IPS-NIHi7 (cell line): ENCODE results near the gene LEMD1.

ENCODE experiments used
- DNase-seq: peaks from one replicate; pipeline ENCODE4 v3.0.0; 2012; ENCODE audit warnings: mixed read lengths; ENCODE audit errors: extremely low spot score

Gene LEMD1, protein sequence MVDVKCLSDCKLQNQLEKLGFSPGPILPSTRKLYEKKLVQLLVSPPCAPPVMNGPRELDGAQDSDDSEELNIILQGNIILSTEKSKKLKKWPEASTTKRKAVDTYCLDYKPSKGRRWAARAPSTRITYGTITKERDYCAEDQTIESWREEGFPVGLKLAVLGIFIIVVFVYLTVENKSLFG

DNA sequence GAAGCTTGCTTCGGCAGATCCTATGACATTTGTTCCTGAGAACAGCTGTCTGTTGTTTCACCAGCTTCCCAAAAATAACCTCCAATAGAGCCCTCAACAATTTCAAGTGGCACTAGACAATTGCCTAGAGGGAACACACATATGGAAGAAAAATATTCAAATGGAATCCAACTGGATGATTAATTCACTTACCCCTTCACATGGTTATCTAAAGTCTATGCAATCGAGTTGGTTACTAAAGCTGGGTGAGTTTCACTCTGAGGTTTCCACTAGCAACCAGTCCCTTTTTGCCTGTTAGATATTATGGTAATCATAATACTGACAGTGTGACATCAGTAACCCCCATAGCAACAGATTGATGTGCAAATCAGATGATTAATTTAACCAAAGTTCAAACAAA lies at the start of gene LEMD1:
Gene LEMD1, minus strand, starts transcription at position 259 of the 400 bp plus-strand sequence. CDS start 1,520 bp downstream, outside the sequence.
- DNase-seq = no peak

DNA sequence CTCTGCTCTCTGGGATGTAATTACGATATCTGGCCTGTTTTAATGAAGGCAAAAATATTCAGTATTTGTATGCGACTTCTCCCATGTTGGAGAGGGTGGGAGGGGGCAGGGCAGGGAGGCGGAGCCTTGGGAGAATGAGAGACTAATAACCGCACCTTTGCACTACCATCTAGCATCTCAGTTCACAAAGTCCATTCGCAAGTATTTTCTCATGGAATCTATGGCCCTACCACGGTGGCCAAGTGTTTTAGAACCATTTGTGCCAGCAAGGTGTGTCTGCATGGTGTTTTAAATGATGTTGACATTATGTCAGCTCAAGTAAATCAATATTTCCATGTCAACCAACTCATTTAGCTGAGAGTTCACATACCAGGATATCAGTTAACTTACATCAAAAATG lies 48.3 kb upstream of the LEMD1 start:
- no peak for DNase-seq

DNA sequence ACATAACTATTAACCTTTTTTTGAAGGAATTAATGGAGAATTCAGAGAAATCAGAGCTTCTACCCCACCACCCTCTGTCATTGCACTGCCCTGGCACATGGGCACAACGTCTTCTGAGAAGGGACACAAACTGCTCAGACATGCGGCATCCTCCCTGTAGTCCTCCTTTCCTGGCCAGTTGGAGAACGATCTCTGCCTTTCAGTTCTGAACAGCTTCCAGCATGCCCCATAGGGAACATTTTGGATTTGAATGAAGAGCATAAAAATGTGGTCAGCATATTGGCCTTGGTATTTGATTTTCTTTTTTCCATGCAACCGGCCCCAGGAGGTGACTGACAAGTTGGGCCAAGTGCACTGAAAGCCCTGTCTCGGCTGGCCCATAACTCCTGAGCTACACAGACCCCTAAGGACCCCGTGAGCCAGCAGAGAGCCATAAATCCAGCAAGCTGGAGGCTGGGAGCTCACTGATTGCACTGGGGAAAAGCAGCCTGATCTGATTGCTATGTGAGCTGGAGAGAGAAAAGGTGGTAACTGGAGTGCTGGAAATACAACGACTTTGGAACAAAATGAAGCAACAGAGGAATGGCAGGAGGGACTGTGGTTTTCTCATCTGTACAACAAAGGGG lies 44.9 kb upstream of the LEMD1 start:
- no peak for DNase-seq

DNA sequence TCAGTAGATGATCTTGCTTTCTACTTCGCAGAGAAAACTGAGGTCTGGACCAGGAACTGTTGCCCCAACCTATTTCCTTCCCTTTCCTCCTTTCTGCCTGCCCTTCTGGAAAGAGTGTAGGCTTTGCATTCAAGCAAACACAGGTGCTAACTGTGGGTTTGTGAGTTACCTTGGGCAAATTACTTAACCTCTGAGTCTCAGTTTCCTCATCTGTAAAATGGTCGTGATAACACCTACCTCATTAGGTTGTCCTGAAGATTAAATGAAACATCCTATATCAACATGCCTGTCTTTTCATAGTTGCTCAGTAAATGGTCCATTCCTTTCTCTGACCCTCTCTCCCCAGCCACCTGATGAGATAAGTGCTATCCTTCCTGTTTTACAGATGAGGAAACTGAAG lies 43.5 kb upstream of the LEMD1 start:
- no peak for DNase-seq

DNA sequence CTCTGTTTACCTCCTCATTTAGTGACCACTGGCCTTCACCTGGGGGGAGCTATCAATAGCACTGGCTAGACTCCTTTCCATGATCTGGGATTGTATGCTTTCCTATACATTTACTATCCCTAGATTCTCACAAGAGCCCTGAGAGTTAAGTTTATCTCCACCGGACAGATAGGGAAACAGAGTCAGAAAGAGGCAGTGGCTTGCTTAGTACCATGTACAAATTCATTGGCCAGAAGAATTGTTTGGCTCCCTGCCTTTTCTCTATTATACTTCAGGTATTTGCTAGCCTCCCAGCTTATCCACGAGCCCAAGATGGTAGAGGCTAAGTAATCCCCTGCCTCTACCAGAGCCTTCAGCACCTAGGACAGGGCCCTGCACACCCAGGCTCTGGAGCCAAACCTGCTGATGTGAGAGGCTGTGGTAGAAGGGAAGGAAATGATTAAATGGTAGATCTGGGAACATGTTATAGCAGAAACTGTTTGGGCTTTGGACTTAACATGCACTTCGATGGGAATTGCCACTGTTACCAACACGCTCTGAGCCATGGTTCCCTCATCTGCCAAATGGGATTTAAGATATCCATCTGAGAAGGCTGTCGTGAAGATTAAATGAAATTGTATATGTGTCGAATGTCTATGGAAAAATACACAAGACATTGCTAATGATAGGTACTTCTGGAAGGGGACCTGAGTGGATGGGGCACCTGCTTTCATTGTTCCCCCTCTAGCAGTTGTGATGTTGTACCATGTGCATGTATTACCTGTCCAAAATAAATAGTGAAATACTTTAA lies 37.1 kb upstream of the LEMD1 start:
- peak; percentile 73 for DNase-seq

DNA sequence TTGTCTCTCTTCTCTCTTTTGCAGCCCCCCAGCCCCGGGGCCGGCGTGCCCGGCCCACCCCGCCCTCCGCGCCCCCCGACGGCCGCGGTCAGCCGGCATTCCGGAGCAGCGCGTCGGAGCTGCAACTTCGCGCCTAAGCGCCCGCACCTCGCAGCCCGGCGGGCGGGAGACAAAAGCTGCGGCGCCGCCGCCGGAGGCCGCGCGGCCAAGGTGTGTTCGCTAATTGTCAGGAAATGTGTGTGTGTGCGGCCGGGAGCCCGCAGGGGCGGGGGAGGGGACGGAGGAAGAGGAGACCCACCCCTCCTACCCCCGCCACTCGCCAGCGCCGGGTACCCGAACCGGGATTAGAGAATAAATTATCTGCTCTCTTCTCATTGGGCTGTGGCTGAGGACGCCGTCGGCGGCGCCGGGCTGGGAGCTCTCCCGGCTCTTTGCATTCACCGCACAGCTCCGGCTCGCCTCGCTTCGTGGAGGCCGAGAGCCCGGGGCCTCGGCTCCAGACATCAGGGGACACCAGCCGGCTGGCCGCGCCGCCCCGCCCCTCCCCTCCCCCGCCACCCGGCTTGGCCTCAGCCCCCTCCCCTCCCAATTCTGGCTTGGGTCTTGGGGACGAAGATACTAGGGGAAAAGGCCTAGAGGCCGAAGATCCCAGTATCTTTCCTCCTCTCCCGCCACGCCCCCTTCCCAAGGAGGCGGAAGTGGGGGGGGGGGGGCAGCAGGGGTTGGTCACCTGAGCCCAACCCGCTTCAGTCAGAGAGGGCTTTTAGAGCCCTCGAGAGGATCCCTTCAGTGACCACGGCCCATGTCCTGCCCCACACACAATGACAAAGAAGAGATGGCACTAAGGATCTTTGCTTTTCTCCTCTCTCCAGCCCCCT lies 35.3 kb upstream of the LEMD1 start:
- DNase-seq = peak; percentile 75

DNA sequence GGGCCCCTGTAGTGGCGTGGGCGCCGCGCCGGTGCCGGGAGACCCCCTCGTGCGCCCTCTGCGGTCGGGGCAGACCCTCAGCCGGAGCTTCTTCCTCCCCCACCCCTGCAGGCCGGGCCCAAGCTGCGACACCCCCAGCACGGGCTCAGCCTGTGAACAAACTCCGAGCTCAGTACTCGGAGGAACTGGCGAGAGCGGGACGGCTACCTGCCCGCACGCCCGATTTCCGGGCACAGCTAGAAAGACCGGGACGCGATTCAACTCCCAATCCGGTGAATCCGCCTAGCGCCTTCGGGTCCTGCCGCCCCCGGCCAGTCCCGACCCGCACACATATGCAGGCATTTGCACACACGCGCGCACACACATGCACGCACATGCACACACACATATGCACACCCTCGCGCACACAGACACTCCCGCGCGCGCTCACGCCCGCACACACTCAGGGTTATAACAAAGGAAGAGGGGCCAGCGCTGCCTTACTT lies 34.6 kb upstream of the LEMD1 start:
- no peak for DNase-seq

DNA sequence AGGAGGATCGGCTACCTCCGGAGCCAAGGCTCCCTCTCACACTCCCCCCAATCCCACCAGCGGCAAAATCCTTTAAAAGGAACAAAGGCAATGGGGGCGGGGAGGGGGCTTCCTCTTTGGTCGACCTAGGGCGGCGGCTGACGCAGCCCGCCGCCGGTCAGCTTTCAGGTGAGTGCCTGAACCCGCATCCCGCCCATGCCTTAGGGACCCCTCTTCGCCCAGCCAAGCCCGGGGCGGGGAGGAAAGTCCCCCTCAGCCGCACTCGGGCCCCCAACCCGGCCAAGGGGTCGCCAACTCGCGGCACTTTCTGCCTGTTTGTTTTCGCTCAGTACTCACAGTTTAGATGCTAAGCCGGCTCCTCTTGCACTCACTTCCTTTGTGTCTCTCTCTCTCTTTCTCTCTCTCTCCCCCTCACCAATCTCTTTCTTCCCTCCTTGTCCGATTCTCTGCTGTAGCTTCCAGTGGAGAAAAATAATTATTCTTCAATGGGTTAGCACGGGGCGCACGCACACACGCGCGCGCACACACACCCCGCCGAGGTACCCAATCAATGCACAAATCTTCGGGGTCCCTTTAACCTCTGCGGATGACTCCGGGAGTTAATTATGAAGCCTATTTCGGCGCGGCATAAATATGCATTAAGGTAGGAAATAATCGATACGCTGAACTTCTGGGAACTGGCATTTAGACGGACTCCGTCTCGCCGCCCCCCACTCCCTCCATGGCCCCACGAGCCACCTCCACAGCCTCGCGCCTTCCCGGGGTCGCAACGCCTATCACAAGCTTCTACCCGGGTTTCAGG lies 33.9 kb upstream of the LEMD1 start, which contains the start of gene BLACAT1:
Gene BLACAT1, minus strand, starts transcription at position 465 of the 802 bp plus-strand sequence.
- no peak for DNase-seq

DNA sequence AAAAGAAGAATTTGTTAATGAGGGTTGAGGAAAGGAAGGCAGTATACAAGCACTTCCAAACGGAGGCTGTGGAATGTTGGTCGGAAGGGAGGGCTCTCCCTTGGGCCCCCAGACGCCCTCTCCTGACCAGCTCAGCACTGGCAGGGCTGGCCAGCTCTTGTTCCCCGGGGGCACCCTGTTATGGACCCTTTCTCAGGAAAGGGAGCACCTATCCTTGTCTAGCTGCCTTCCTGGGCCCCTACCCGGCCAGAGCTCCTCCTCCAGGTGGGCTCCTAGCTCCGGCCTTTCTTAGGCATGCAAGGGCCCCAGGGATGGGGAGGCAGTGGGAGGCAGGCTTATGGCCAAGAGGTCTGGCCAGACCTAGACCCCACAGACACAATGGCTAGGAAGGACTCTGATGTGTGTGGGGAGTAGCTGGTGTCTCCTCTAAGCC lies 33.1 kb upstream of the LEMD1 start:
- DNase-seq = peak; percentile 35

DNA sequence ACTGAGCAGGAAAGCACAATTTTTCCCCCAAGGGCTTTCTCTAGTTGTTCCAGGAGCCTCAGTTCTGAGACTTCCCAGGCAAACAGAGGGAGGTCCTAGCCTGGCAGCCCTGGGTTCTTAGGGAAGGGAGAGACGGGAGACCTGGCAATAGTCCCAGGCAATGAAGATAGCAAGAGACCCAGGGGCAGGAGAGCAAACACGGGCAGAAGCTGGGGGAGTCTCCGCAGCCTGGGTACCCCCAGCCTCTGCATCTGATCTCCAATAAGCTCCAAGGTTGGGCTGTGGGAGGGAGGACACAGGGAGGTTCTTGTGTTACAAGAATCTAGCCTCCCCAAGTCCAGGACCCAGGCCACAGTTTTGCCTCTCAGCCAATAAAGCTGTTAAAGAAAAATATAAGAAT lies 31.6 kb upstream of the LEMD1 start:
- DNase-seq = no peak

DNA sequence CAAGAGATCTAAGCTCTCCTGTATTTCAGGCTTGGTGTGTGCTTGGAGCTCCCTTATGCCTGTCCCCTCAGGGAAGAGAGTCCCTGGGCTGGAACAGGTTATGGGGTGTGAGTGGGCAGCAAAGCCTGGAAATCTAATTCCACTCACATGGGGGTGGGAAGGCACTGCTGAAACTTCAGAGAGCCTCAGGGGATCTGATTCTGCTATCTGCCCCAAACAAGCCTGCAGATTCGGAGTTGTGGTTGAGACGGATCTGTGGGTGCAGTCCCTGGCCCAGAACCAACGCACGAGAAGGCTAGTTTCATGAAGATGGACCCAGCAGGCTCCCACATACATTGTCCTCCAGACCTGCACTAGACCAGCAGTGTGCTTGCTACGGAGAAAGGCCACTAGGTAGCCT lies 31.1 kb upstream of the LEMD1 start:
- DNase-seq = no peak

DNA sequence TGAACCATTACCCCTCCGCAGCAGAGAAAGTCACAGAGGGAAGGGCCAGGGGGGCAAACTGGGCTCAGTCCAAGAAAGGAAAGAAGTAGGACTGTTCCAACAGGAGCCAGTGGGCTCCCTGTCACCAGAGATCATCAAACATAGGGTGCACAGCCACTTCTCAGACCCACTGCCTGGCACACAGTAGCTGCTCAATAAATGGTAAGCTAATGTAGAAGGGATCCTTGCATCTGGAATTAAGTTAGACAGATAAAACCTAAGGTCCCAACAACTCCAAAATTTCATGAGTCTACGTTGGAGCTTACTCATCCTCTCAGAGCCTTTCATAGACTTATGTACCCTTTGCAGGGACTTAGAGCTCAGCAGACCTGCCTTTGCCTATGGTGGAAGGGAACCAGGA lies 30.5 kb upstream of the LEMD1 start:
- no peak for DNase-seq

DNA sequence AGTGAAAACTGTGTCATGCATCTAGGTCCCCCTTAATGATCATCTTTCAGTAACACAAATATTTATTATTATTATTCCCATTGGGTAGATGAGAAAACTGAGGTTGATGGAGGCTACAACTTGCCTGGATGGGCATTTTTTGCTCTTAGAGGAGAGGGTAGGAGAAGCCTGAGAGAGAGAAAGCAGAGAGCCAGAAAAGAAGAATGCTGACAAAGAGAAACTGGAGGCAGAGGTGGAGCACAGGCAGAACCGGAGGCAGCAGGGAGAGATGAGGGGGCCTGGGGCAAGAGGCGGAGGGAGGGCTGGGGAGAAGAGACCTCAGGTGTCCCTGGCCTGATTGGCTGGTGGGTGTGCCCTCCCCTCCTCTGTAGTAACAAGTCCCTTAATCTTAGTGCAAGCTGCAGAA lies 29.9 kb upstream of the LEMD1 start:
- peak; percentile 78 for DNase-seq

DNA sequence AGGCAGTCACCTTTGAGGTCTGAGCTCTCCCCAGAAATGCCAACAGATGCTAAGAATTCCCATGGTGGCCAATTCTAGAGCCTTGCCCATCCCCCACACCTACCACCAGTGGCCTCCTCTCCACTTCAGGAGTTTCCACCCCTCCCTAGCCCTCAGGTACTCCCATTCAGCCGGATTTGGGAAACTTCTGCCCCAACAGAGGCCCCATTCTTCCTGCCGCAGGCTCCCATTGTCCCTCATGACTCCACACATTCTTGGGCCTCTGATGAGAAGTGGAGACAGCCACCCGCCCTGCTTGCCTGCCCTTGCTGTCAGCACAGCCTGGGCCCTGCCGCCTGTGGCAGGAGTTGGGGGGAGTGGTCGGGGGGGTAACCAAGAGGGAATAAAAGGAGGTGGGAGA lies 29.3 kb upstream of the LEMD1 start:
- no peak for DNase-seq

DNA sequence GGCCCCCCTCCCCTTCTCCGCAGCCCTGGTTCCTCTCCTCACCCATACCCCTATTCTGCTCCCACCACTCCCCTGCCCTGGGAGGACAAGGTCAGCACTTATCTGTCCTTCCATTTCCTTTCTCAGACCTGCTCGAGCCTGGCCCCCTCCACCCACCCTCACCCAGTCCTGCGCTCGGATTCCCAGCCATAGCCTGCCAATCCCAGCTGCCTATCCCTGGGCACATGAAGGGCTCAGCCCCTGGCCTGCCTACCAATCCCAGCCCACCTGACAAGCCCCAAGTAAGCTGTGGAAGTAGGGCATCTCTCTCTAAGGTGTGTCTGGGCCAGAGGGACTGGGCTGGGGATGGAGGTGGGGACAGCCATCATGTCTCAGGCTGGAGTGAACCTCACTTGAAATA lies 28.6 kb upstream of the LEMD1 start:
- DNase-seq = peak; percentile 29

DNA sequence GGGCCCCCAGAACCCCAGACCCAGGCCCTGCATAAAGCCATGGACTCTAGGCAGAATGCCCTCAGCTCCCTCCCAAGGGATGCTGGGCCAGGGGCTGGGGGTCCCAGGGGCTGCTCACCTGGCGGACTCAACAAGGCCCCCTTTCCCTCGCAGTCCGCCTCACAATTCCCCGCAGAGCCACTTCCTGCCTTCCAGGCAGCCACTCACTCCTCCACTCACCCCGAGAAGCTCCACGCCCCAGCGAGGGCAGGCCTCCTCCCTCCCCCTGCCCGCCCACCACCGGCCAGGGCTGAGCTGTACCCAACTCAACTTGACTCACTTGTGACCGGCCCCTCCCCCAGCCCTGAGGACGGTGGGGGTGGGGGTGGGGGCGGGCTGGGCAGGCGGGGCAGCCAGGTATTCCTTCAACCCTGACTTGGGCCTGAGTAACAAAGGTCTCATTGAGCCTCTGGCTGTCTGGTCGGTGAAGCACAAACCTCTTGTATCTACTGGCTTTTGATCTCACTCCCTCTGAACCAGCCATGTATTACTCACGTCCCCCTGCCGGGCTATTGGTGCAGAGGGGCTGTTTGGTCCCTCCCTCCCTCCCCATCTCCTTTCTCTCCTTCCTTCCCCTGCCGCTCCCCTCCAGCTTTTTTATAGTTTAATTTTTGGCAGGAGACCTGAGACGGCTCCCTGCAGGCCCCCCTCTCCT lies 28.0 kb upstream of the LEMD1 start:
- DNase-seq = peak; percentile 76

DNA sequence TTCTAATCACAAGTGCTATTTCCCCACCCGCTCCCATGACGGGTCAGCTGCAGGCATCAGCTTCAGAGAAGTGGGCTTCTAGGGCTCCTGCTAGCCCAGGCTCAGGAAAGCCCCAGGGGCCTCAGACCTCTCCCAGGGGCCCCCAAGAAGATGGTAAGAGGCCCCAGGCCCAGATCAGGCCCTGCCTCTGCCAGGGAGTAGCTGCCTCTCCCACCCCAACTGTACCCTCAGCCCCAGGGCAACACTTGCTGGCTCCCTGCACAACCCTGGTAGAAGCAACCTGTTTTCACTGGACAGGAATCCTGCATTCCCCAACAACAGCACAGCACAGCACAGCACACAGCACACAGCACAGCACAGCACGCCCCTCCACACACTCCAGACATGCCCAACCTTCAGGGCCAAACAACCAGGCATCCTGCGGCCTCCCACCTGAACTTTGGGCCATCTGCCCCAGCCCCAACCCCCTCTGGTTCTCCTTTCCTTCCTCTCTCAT lies 27.4 kb upstream of the LEMD1 start:
- no peak for DNase-seq

DNA sequence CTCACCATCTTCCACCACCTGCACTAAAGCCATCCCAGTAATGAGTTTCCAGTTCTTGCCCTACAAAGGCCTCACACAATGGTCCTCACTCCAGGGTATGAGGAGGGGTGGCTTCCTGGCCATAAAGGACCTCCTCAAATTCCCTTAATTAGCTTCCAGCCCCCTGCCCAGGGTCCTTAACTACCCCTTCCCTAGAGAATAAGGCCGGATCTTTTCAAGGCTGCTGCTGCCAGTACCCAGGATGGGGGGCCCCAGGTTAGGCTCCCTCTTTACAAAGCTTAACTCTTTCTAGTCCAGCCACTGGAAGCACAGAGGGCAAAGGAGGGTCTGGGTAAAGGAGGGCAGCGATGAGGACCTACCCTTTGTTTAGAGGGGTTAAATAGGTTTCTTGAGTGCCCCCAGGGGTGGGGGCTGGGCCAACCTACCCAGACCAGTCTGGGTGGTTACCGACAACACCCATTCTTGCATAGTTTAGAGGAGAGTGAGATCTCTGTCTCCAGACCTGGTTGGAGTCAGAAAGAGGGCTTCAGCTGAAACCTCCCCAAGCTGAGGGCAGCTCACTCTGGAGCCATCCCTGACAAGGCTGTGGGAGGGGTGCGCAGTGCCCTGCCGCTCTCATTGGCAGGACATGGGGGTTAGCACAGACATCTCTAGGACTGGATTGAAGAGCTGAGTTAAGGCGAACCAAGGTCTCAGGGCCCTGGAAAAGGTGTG lies 26.8 kb upstream of the LEMD1 start:
- DNase-seq = peak; percentile 74
